ENCODE data around the gene CA10.

The CA10 gene

GRCh38 chr17:51926448-51926847 is 232.1 kb downstream of the CA10 start:
- H3K27me3 ChIP-seq (replicated peaks; ENCODE audit: control insufficient read depth, insufficient read depth, low read length) = no peaks in the 10 kb centered on the region
- no peak overlapping the region for H3K4me3 ChIP-seq (replicated peaks; ENCODE audit: low read depth, low read length)
- TF ChIP-seq CTCF (IDR thresholded peaks at IDR 0.05; ENCODE audit: insufficient read depth, low read length, poor library complexity, severe bottlenecking) = no peak
- no peak for DNase-seq (ENCODE audit: extremely low read depth, insufficient read length)
- no peaks in the 10 kb centered on the region for H3K36me3 ChIP-seq (ENCODE audit: control insufficient read depth, insufficient read depth, low read length)

- Histone ChIP-seq H3K27me3 (replicated peaks; ENCODE audit: control insufficient read depth, insufficient read depth, low read length) (no peaks in the 10 kb centered on the region), H3K4me3 (replicated peaks; ENCODE audit: low read depth, low read length) (no peak overlapping the region), H3K36me3 (ENCODE audit: control insufficient read depth, insufficient read depth, low read length) (no peaks in the 10 kb centered on the region)
- DNase-seq (ENCODE audit: extremely low read depth, insufficient read length) = no peak
- no peak for TF ChIP-seq CTCF (IDR thresholded peaks at IDR 0.05; ENCODE audit: insufficient read depth, low read length, poor library complexity, severe bottlenecking)
These were observed 237.0 kb downstream of the CA10 start for GRCh38 chr17:51921500-51921899.

GRCh38 chr17:51914577-51914976 is 243.9 kb downstream of the CA10 start:
- Histone ChIP-seq H3K27me3 (replicated peaks; ENCODE audit: control insufficient read depth, insufficient read depth, low read length) (no peaks in the 10 kb centered on the region), H3K36me3 (ENCODE audit: control insufficient read depth, insufficient read depth, low read length) (no peaks in the 10 kb centered on the region), H3K4me3 (replicated peaks; ENCODE audit: low read depth, low read length) (no peak overlapping the region)
- no peak for TF ChIP-seq CTCF (IDR thresholded peaks at IDR 0.05; ENCODE audit: insufficient read depth, low read length, poor library complexity, severe bottlenecking)
- DNase-seq (ENCODE audit: extremely low read depth, insufficient read length) = no peak

GRCh38 chr17:51913491-51914205 is 244.9 kb downstream of the CA10 start:
- no peak for TF ChIP-seq CTCF (IDR thresholded peaks at IDR 0.05; ENCODE audit: insufficient read depth, low read length, poor library complexity, severe bottlenecking)

GRCh38 chr17:51912939-51913338 is 245.6 kb downstream of the CA10 start:
- TF ChIP-seq CTCF (IDR thresholded peaks at IDR 0.05; ENCODE audit: insufficient read depth, low read length, poor library complexity, severe bottlenecking) = no peak
- Histone ChIP-seq H3K4me3 (replicated peaks; ENCODE audit: low read depth, low read length) (no peak overlapping the region), H3K36me3 (ENCODE audit: control insufficient read depth, insufficient read depth, low read length) (no peaks in the 10 kb centered on the region), H3K27me3 (replicated peaks; ENCODE audit: control insufficient read depth, insufficient read depth, low read length) (no peaks in the 10 kb centered on the region)
- DNase-seq (ENCODE audit: extremely low read depth, insufficient read length) = no peak

More at GRCh38 chr17:51913491-51914205, 244.9 kb downstream of the CA10 start:
- H3K27me3 ChIP-seq (replicated peaks; ENCODE audit: control insufficient read depth, insufficient read depth, low read length) = no peaks in the 10 kb centered on the region
- no peak overlapping the region for H3K4me3 ChIP-seq (replicated peaks; ENCODE audit: low read depth, low read length)
- DNase-seq (ENCODE audit: extremely low read depth, insufficient read length) = no peak
- H3K36me3 ChIP-seq (ENCODE audit: control insufficient read depth, insufficient read depth, low read length) = no peaks in the 10 kb centered on the region

- DNase-seq (ENCODE audit: extremely low read depth, insufficient read length) = no peak
- TF ChIP-seq CTCF (IDR thresholded peaks at IDR 0.05; ENCODE audit: insufficient read depth, low read length, poor library complexity, severe bottlenecking) = no peak
- H3K27me3 ChIP-seq (replicated peaks; ENCODE audit: control insufficient read depth, insufficient read depth, low read length) = no peaks in the 10 kb centered on the region
These were observed 247.3 kb downstream of the CA10 start for GRCh38 chr17:51911237-51911636.

More at GRCh38 chr17:51911237-51911636, 247.3 kb downstream of the CA10 start:
- H3K36me3 ChIP-seq (ENCODE audit: control insufficient read depth, insufficient read depth, low read length) = no peaks in the 10 kb centered on the region
- no peak overlapping the region for H3K4me3 ChIP-seq (replicated peaks; ENCODE audit: low read depth, low read length)
